ENCODE data around the gene PDE1C.
A peak's percentile ranks its signal among the peaks of the same experiment; 100 is the strongest.

Gene PDE1C

DNA sequence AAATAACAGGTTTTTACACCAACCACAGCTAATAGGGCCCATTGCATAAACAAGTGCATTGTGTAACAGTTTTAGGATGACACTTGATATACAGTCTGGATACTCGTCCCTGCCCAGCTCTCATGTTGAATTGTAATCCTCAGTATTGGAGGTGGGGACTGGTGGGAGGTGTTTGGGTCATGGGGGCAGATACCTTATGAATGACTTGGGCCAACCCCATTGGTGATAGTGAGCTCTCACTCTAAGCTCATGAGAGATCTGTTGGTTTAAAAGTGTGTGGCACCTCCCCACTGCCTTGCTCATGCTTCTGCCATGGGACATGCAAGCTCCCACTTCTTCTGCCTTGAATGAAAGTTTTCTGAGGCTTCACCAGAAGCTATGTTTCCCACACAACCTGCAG, 136.7 kb downstream of the PDE1C start:
- H4K91ac ChIP-seq (ENCODE audit: low read length) = no peak overlapping the region
- no peak overlapping the region for H3K14ac ChIP-seq (ENCODE audit: low read length in 2 of 2)
- H3K4me1 ChIP-seq (ENCODE audit: control insufficient read depth, insufficient read depth, low read depth, low read length) = peaks cover 2% of the 10 kb centered on the region
- peak; percentile 51 for DNase-seq
- no peak overlapping the region for H2AFZ ChIP-seq (ENCODE audit: low read depth, low read length)
- H3K27ac ChIP-seq (ENCODE audit: low read length, poor library complexity, severe bottlenecking) = no peak overlapping the region
- H3K4me3 ChIP-seq (ENCODE audit: insufficient read depth in 1 of 2, low read depth in 1 of 2, low read length in 2 of 2) = no peak overlapping the region
- no peaks in the 10 kb centered on the region for H3K9me3 ChIP-seq (ENCODE audit: control insufficient read depth, low read length)
- no peak overlapping the region for H2AK5ac ChIP-seq (ENCODE audit: low read length, severe bottlenecking)
- H3K79me1 ChIP-seq (replicated peaks; ENCODE audit: low read length, poor library complexity, severe bottlenecking) = peaks cover 8% of the 10 kb centered on the region
- H2BK5ac ChIP-seq (ENCODE audit: low read depth, low read length, poor library complexity, severe bottlenecking) = no peak overlapping the region
- H3K27me3 ChIP-seq (ENCODE audit: control insufficient read depth in 1 of 2, insufficient read depth in 1 of 2, low read length in 2 of 2) = no peaks in the 10 kb centered on the region
- no peak overlapping the region for H2BK15ac ChIP-seq (ENCODE audit: low read depth, poor library complexity, severe bottlenecking)
- H3K9ac ChIP-seq (ENCODE audit: low read length) = no peak overlapping the region
- H3K4ac ChIP-seq (ENCODE audit: low read depth in 1 of 2, low read length in 2 of 2) = no peak overlapping the region
- no peak overlapping the region for H2BK120ac ChIP-seq (ENCODE audit: low read depth, low read length)
- no peak overlapping the region for H3K4me2 ChIP-seq (ENCODE audit: low read length, poor library complexity, severe bottlenecking)
- H3K36me3 ChIP-seq (ENCODE audit: control insufficient read depth in 1 of 2, insufficient read depth in 2 of 2, low read depth in 1 of 2, low read length in 2 of 2) = no peaks in the 10 kb centered on the region
- H3K23ac ChIP-seq (ENCODE audit: low read length in 2 of 2) = no peak overlapping the region
- no peak overlapping the region for H2BK12ac ChIP-seq (ENCODE audit: low read length in 2 of 2)
- no peak overlapping the region for H4K8ac ChIP-seq (ENCODE audit: low read length)
- 41% methylated on average over 1 of the region's 1 CpG for WGBS
- H3K18ac ChIP-seq (ENCODE audit: low read depth in 1 of 2, low read length in 2 of 2) = no peak overlapping the region

DNA sequence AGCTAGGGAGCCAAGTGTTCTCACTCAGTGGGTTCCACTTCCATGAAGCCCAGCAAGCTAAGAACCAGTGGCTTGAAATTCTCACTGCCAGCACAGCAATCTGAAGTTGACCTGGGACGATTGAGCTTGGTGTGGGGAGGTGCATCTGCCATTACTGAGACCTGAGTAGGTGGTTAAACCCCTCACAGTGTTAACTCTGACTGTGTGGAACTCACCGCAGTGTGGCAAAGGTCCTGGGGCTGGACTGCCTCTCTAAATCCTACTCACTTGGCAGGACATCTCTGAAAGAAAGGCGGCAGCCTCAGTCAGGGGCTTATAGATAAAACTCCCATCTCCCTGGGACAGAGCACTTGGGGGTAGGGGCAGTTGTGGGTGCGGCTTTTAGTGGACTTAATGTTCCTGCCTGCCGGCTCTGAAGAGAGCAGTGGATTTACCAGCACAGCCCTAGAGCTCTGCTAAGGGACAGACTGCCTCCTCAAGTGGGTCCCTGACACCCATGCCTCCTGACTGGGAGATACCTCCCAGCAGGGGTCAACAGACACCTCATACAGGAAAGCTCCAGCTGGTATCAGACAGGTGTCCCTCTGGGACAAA, 143.1 kb downstream of the PDE1C start:
- Histone ChIP-seq H4K8ac (ENCODE audit: low read length) (no peak overlapping the region), H3K4me3 (ENCODE audit: insufficient read depth in 1 of 2, low read depth in 1 of 2, low read length in 2 of 2) (no peak overlapping the region), H3K4me1 (ENCODE audit: control insufficient read depth, insufficient read depth, low read depth, low read length) (peaks cover 9% of the 10 kb centered on the region), H2BK15ac (ENCODE audit: low read depth, poor library complexity, severe bottlenecking) (no peak overlapping the region), H2BK12ac (ENCODE audit: low read length in 2 of 2) (no peak overlapping the region), H3K36me3 (ENCODE audit: control insufficient read depth in 1 of 2, insufficient read depth in 2 of 2, low read depth in 1 of 2, low read length in 2 of 2) (no peaks in the 10 kb centered on the region), H3K27me3 (ENCODE audit: control insufficient read depth in 1 of 2, insufficient read depth in 1 of 2, low read length in 2 of 2) (no peaks in the 10 kb centered on the region), H2AFZ (ENCODE audit: low read depth, low read length) (no peak overlapping the region), H3K18ac (ENCODE audit: low read depth in 1 of 2, low read length in 2 of 2) (no peak overlapping the region), H2AK5ac (ENCODE audit: low read length, severe bottlenecking) (no peak overlapping the region), H2BK120ac (ENCODE audit: low read depth, low read length) (no peak overlapping the region), H3K27ac (ENCODE audit: low read length, poor library complexity, severe bottlenecking) (no peak overlapping the region), H3K4ac (ENCODE audit: low read depth in 1 of 2, low read length in 2 of 2) (no peak overlapping the region), H3K23ac (ENCODE audit: low read length in 2 of 2) (no peak overlapping the region), H3K4me2 (ENCODE audit: low read length, poor library complexity, severe bottlenecking) (no peak overlapping the region), H3K9ac (ENCODE audit: low read length) (no peak overlapping the region), H3K79me1 (replicated peaks; ENCODE audit: low read length, poor library complexity, severe bottlenecking) (peaks cover 17% of the 10 kb centered on the region), H3K14ac (ENCODE audit: low read length in 2 of 2) (no peak overlapping the region), H3K9me3 (ENCODE audit: control insufficient read depth, low read length) (no peaks in the 10 kb centered on the region), H4K91ac (ENCODE audit: low read length) (no peak overlapping the region), H2BK5ac (ENCODE audit: low read depth, low read length, poor library complexity, severe bottlenecking) (no peak overlapping the region)
- 77% methylated on average over 5 of the region's 5 CpGs for WGBS
- no peak for DNase-seq

DNA sequence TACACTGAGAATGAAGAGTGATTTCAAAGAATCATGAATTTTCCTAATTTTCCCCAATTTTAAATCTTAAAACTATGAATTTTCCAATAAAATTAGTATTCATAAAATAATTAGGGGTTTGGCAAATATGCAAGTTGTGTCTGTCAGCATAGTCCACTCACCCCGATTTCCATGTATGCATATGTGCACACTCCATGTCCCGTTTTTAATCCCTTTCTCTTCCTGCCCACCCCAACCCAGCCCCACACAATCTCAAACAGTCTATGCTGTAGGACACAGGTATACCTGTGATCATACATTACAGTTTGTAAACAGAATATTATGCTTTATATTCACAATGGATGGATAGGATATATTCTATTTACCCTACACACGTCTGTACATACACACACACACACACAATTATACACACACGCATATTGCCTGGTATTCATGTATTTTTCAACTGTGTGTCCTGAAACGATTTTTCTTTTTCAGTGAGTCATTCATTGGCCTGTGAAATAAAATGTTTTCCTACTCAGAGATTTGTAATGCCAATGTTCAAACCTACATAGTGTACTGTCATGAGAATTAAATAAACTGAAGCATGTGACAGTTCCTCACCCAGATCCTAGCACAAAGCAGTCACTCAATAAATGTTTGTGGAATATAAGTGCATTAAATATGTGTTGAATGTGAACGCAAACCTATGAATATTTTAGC, 144.3 kb downstream of the PDE1C start:
- H3K4me1 ChIP-seq (ENCODE audit: control insufficient read depth, insufficient read depth, low read depth, low read length) = peaks cover 9% of the 10 kb centered on the region
- H3K18ac ChIP-seq (ENCODE audit: low read depth in 1 of 2, low read length in 2 of 2) = no peak overlapping the region
- no peak overlapping the region for H3K23ac ChIP-seq (ENCODE audit: low read length in 2 of 2)
- no peak overlapping the region for H4K91ac ChIP-seq (ENCODE audit: low read length)
- no peak overlapping the region for H3K27ac ChIP-seq (ENCODE audit: low read length, poor library complexity, severe bottlenecking)
- H2BK120ac ChIP-seq (ENCODE audit: low read depth, low read length) = no peak overlapping the region
- H3K9ac ChIP-seq (ENCODE audit: low read length) = no peak overlapping the region
- H2AK5ac ChIP-seq (ENCODE audit: low read length, severe bottlenecking) = no peak overlapping the region
- no peak overlapping the region for H3K4me2 ChIP-seq (ENCODE audit: low read length, poor library complexity, severe bottlenecking)
- H3K9me3 ChIP-seq (ENCODE audit: control insufficient read depth, low read length) = no peaks in the 10 kb centered on the region
- H3K79me1 ChIP-seq (replicated peaks; ENCODE audit: low read length, poor library complexity, severe bottlenecking) = peaks cover 17% of the 10 kb centered on the region
- no peaks in the 10 kb centered on the region for H3K36me3 ChIP-seq (ENCODE audit: control insufficient read depth in 1 of 2, insufficient read depth in 2 of 2, low read depth in 1 of 2, low read length in 2 of 2)
- DNase-seq = no peak
- H2AFZ ChIP-seq (ENCODE audit: low read depth, low read length) = no peak overlapping the region
- no peak overlapping the region for H2BK12ac ChIP-seq (ENCODE audit: low read length in 2 of 2)
- H2BK5ac ChIP-seq (ENCODE audit: low read depth, low read length, poor library complexity, severe bottlenecking) = no peak overlapping the region
- H3K4me3 ChIP-seq (ENCODE audit: insufficient read depth in 1 of 2, low read depth in 1 of 2, low read length in 2 of 2) = no peak overlapping the region
- no peak overlapping the region for H3K4ac ChIP-seq (ENCODE audit: low read depth in 1 of 2, low read length in 2 of 2)
- WGBS = 89% methylated on average over 3 of the region's 6 CpGs
- H3K27me3 ChIP-seq (ENCODE audit: control insufficient read depth in 1 of 2, insufficient read depth in 1 of 2, low read length in 2 of 2) = no peaks in the 10 kb centered on the region
- no peak overlapping the region for H4K8ac ChIP-seq (ENCODE audit: low read length)
- H2BK15ac ChIP-seq (ENCODE audit: low read depth, poor library complexity, severe bottlenecking) = no peak overlapping the region
- H3K14ac ChIP-seq (ENCODE audit: low read length in 2 of 2) = no peak overlapping the region

DNA sequence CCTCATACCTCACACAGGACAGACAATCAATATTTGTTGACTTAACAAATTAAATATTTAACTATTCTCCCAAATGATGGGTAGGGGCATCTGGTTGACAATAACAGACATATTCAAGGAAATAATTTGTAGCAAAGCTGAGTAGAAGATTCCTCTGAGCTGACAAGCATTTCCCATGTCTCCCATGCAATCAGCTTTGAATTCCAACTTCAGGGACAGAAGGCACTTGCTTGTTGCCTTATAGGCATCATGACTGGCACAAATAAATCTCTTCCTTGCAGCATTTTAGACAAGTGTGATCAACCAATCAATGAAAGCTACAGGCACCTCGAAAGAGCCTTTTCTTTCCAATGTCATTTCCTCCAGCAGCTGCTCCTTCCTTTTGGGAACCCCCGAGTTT, 146.0 kb downstream of the PDE1C start:
- no peak overlapping the region for H3K4me3 ChIP-seq (ENCODE audit: insufficient read depth in 1 of 2, low read depth in 1 of 2, low read length in 2 of 2)
- no peak overlapping the region for H3K18ac ChIP-seq (ENCODE audit: low read depth in 1 of 2, low read length in 2 of 2)
- no peak overlapping the region for H3K4ac ChIP-seq (ENCODE audit: low read depth in 1 of 2, low read length in 2 of 2)
- H3K27me3 ChIP-seq (ENCODE audit: control insufficient read depth in 1 of 2, insufficient read depth in 1 of 2, low read length in 2 of 2) = no peaks in the 10 kb centered on the region
- H4K91ac ChIP-seq (ENCODE audit: low read length) = no peak overlapping the region
- H3K27ac ChIP-seq (ENCODE audit: low read length, poor library complexity, severe bottlenecking) = no peak overlapping the region
- H2BK15ac ChIP-seq (ENCODE audit: low read depth, poor library complexity, severe bottlenecking) = no peak overlapping the region
- no peak for DNase-seq
- WGBS = 95% methylated on average over 2 of the region's 2 CpGs
- H3K9me3 ChIP-seq (ENCODE audit: control insufficient read depth, low read length) = no peaks in the 10 kb centered on the region
- no peak overlapping the region for H3K9ac ChIP-seq (ENCODE audit: low read length)
- peaks cover 22% of the 10 kb centered on the region for H3K79me1 ChIP-seq (replicated peaks; ENCODE audit: low read length, poor library complexity, severe bottlenecking)
- H3K4me1 ChIP-seq (ENCODE audit: control insufficient read depth, insufficient read depth, low read depth, low read length) = peaks cover 10% of the 10 kb centered on the region
- H2BK12ac ChIP-seq (ENCODE audit: low read length in 2 of 2) = no peak overlapping the region
- no peak overlapping the region for H3K23ac ChIP-seq (ENCODE audit: low read length in 2 of 2)
- H4K8ac ChIP-seq (ENCODE audit: low read length) = no peak overlapping the region
- no peak overlapping the region for H2AK5ac ChIP-seq (ENCODE audit: low read length, severe bottlenecking)
- no peak overlapping the region for H2AFZ ChIP-seq (ENCODE audit: low read depth, low read length)
- no peak overlapping the region for H3K14ac ChIP-seq (ENCODE audit: low read length in 2 of 2)
- H3K36me3 ChIP-seq (ENCODE audit: control insufficient read depth in 1 of 2, insufficient read depth in 2 of 2, low read depth in 1 of 2, low read length in 2 of 2) = no peaks in the 10 kb centered on the region
- H3K4me2 ChIP-seq (ENCODE audit: low read length, poor library complexity, severe bottlenecking) = no peak overlapping the region
- no peak overlapping the region for H2BK120ac ChIP-seq (ENCODE audit: low read depth, low read length)
- no peak overlapping the region for H2BK5ac ChIP-seq (ENCODE audit: low read depth, low read length, poor library complexity, severe bottlenecking)

Measured in mesenchymal stem cell (in vitro differentiated cells and primary cell).